ENCODE data around the gene PRMT7.

PRMT7 gene

DNA sequence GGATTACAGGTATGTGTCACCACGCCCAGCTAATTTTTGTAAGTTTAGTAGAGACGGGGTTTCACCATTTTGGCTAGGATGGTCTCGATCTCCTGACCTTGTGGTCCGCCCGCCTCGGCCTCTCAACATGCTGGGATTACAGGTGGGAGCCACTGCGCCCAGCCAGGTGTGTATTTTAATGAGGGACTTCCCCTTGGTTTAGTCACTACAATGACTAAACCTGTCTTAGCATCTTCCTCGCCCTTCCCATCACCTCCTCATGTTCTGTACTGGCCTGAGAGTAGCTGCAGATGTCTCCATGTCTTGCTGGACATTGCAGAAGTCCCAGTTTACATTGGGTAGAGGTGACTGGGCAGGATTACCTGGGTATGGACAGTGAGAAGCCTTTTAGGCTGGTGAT, 36.9 kb upstream of the PRMT7 start:
- no peak for TF ChIP-seq JUND (IDR thresholded peaks at IDR 0.05; ENCODE audit: low read depth)
- in situ Hi-C loops (cut with HindIII; ENCODE audit: low pct_unique_long_range_greater_than_20kb, low sequenced_read_pairs), result no loop called here
- no peak for DNase-seq (ENCODE audit: low read depth in 1 of 2, low spot score in 1 of 2)

DNA sequence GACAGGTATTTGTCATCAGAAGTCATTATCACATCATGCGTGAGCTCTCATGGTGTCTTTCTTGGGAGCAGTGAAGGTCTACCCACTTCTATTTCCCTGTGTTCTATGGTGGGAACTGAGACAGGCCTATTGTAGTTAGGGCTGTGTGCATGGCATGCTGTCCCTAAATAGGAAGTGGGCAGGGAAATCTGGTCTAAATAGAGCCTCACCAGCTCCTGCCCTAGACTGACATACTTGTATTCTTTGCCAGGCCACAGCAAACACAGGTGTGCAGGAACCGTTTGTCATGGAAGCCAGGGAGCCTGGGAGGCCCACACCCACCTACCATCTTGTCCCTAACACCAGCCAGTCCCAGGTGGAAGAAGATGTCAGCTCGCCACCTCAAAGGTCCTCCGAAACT, 36.4 kb upstream of the PRMT7 start:
- in situ Hi-C loops (cut with HindIII; ENCODE audit: low pct_unique_long_range_greater_than_20kb, low sequenced_read_pairs), result no loop called here
- TF ChIP-seq JUND (IDR thresholded peaks at IDR 0.05; ENCODE audit: low read depth), result no peak
- no peak for DNase-seq (ENCODE audit: low read depth in 1 of 2, low spot score in 1 of 2)

DNA sequence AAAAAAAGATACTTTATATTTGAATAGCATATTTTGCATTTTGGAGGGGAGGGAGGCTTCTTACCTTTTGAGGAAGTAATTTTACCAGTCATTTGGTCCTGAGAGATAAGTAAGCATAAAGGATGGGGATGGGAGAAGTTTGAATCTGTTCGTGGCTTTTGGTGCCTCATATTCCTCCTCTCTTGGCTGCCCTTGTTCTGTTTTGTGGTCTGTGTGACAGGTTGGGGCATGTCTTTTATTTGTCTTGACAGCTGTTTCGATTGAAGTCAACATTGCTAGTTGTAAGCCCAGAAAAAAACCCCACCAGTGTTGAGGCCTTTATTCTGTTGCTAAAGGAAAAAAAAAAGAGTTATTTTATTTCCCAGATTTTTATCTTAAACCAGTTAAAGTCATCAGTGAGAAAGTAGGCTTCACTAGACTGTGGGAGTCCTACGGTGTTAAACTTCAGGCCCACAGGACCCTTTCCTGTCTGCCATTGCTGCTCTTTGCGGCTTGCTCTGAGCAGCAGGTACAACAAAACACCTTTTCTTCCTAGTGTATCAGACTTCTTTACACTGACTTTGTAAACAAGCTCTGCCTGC, 35.1 kb upstream of the PRMT7 start:
- peak in 1 of 2 experiments; percentile 60 for DNase-seq (ENCODE audit: low read depth in 1 of 2, low spot score in 1 of 2)
- TF ChIP-seq JUND (IDR thresholded peaks at IDR 0.05; ENCODE audit: low read depth), result no peak
- in situ Hi-C loops (cut with HindIII; ENCODE audit: low pct_unique_long_range_greater_than_20kb, low sequenced_read_pairs), result no loop called here

DNA sequence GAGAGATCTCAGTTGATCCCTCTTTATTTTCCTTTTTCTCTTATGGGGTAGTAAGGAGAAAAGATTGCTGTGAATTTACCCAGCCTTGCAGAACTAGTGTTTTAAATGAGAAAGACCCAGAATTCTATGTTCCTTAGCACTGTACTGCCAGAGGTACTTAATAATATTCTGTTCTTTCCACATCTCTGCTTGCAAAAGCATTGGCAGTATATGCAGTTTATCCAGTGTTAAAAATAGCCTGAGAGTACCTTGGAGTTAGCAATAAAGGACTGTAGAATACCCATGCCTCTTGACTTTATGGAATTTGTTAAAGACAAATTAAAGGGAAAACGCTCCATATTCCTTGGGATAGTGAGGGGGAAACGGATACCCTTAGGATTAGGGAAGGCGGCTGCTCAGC, 34.6 kb upstream of the PRMT7 start:
- TF ChIP-seq JUND (IDR thresholded peaks at IDR 0.05; ENCODE audit: low read depth), result no peak
- no peak for DNase-seq (ENCODE audit: low read depth in 1 of 2, low spot score in 1 of 2)
- in situ Hi-C loops (cut with HindIII; ENCODE audit: low pct_unique_long_range_greater_than_20kb, low sequenced_read_pairs), result no loop called here

DNA sequence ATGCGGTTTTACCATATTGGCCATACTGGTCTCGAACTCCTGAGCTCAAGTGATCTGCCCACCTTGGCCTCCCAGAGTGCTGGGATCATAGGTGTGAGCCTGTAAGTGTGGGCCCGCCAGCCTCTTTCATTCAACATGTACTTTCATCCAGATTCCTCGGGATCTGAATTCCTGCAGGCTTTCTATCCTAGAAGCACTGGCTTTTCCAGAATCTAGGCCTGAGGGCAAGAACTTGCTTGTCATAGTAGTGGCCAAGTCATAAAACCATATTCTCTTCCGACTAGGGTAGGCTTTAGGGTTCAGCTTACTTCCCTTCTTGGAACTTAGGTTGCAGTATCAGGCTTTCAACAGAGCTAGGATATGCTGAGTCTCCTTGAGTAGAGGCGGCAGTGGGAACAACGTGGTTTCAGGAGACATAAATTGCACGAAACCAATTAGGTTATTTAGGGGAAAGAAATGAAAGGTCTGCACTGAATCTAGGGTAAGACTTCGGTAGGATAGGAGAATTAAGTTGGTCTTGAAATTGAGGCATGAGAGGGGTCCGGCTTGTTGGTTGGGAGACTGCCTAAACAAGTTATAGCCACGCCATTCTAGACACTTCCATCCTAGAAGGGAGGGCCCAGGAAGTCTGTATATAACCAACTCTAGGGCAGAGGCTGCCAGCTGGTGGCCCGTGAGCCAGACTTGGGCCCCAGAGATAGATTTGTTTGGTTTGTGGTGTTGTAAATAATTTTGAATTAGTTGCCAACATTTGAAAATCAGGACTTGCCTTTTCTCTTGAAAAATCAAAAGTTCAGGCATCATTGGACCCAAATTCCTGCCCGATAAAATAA, 30.9 kb upstream of the PRMT7 start:
- no peak for TF ChIP-seq JUND (IDR thresholded peaks at IDR 0.05; ENCODE audit: low read depth)
- in situ Hi-C loops (cut with HindIII; ENCODE audit: low pct_unique_long_range_greater_than_20kb, low sequenced_read_pairs), result no loop called here
- DNase-seq (ENCODE audit: low read depth in 1 of 2, low spot score in 1 of 2), result peak in 1 of 2 experiments; percentile 75

DNA sequence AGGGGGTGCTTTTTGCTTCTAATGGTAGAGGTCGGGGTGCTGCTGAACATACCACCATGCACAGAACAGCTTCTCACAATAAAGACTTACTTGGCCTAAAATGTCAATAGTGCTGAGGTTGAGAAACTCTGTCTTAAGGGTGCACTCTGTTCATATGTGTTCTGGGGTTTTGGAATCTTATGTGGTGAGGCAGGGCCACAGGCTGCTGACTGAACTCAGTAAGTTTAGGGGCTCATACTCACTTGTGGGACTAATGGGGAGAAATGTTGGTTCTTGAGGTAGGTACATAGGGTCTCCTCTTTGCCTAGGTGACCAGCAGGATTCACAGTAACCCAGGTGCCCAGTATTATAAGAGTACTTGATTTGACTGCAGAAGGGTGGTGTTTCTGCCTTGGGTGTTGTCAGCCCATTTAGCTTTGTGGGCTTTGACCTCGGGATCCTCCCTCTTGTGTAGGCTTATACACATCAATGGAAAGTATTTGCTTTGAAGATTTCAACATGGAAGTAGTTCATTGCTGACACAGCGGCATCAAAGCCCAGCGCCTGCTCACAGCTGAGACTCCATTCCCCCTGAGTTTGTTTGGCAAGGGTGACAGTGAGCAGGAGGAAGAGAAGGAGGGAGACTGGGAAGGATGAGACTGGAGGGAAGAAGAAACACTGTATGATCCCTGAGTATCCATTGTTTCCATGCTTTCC, 29.3 kb upstream of the PRMT7 start:
- in situ Hi-C loops (cut with HindIII; ENCODE audit: low pct_unique_long_range_greater_than_20kb, low sequenced_read_pairs), result no loop called here
- no peak for TF ChIP-seq JUND (IDR thresholded peaks at IDR 0.05; ENCODE audit: low read depth)
- DNase-seq (ENCODE audit: low read depth in 1 of 2, low spot score in 1 of 2), result no peak

DNA sequence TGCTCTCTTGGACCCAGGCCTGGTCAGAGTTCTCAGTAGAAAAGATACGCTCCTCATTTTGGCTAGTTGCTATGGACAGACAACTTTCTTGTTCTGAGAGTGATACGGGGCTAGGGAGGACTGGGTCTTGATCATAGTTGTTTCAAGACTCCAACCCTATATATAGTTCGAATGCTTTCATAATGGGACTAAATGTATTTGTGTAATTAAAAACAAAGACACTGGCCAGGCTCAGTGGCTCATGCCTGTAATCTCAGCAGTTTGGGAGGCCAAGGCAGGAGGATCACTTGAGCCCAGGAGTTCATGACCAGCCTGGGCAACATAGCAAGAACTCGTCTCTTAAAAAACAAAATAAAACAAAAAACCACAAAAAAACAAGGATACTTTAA, 28.8 kb upstream of the PRMT7 start:
- no peak for TF ChIP-seq JUND (IDR thresholded peaks at IDR 0.05; ENCODE audit: low read depth)
- DNase-seq (ENCODE audit: low read depth in 1 of 2, low spot score in 1 of 2), result no peak
- in situ Hi-C loops (cut with HindIII; ENCODE audit: low pct_unique_long_range_greater_than_20kb, low sequenced_read_pairs), result no loop called here

DNA sequence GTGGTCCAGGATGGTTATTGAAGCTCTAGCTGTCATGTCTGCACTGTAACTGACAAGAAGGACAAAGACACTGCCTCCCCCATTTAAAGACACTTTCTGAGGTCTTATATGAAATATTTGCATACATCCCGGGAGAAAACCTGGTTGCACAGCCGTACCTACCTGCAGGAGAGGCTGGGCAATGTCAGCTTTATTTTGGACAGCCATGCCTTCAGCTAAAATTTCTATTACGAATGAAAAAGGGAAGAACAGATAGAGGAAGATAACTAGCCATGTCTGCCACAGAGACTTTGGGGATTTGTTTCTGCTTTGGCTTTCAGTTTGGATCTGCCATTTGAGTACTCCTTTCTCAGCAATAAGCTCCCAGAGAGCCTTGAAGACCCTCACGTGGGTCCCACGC, 27.5 kb upstream of the PRMT7 start:
- no peak for TF ChIP-seq JUND (IDR thresholded peaks at IDR 0.05; ENCODE audit: low read depth)
- in situ Hi-C loops (cut with HindIII; ENCODE audit: low pct_unique_long_range_greater_than_20kb, low sequenced_read_pairs), result no loop called here
- DNase-seq (ENCODE audit: low read depth in 1 of 2, low spot score in 1 of 2), result no peak

DNA sequence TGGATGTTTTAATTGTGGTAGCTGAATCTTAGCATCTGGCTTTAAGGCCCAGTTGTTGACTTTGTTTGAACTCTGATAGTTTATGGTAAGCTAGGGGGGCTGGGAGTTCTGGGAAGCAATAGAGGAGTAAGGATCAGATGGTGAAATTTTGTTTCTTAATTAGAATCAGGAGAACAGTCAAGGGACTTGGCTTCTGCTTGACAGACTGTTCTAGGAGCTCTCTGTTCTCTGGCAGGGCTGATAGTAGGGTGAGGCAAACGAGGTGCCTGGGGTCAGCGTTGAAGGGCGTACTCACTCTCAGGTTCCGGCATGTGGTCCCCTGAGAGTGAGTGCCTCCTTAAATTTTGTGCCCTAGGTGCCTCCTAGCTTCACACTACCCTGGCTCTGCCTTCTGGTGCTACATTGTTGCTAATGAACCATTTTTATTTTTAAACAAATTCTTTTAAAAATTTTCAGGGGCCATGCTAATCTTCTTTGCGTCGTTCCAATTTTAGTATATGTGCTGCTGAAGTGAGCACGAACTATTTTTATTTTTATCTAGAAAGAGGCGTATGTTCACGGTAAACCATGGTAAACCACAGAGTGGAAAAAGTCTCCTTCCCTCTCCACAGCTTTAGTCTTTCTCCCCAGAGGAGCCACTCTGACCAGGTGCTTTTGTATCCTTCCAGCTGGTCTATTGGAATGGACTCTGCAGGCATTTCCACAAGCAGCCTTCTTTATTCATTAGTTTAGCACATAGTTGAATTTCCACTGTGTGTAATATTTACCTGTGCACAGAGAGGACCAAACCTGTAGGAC, 26.8 kb upstream of the PRMT7 start:
- in situ Hi-C loops (cut with HindIII; ENCODE audit: low pct_unique_long_range_greater_than_20kb, low sequenced_read_pairs), result no loop called here
- no peak for TF ChIP-seq JUND (IDR thresholded peaks at IDR 0.05; ENCODE audit: low read depth)
- no peak for DNase-seq (ENCODE audit: low read depth in 1 of 2, low spot score in 1 of 2)

DNA sequence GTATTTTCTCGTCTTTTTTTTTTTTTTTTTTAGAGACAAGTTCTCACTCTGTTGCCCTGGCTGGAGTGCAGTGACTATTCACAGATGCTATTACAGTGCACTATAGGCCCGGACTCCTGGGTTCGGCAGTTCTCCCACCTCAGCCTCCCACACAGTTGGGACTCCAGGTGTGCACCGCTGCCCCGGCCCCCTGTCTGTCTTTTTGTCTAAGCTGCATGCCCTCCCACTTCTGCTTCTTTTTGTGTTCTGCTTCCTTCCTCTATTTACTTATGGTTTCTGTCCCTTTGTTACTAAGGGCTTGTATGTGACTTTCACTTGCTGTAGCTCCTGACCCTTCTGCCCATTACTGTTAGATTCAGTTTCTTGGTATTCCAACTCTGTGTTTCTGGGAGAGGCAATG, 26.0 kb upstream of the PRMT7 start:
- TF ChIP-seq JUND (IDR thresholded peaks at IDR 0.05; ENCODE audit: low read depth), result no peak
- in situ Hi-C loops (cut with HindIII; ENCODE audit: low pct_unique_long_range_greater_than_20kb, low sequenced_read_pairs), result no loop called here
- DNase-seq (ENCODE audit: low read depth in 1 of 2, low spot score in 1 of 2), result no peak

DNA sequence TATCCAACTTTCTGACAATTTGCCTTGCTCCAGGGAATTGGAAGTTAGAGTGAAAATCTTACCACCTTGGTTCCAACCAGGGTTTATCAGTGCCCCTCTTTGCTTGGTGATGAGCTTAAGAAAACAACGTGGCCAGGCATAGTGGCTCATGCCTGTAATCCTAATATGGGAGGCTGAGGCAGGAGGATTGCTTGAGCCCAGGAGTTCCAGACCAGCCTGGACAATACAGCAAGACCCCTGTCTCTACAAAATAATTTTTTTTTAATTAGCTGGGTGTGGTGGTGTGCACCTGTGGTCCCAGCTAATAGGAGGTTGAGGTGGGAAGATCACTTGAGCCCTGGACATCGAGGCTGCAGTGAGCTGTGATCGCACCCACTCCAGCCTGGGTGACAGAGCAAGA, 25.1 kb upstream of the PRMT7 start:
- no peak for TF ChIP-seq JUND (IDR thresholded peaks at IDR 0.05; ENCODE audit: low read depth)
- DNase-seq (ENCODE audit: low read depth in 1 of 2, low spot score in 1 of 2), result no peak
- in situ Hi-C loops (cut with HindIII; ENCODE audit: low pct_unique_long_range_greater_than_20kb, low sequenced_read_pairs), result no loop called here

DNA sequence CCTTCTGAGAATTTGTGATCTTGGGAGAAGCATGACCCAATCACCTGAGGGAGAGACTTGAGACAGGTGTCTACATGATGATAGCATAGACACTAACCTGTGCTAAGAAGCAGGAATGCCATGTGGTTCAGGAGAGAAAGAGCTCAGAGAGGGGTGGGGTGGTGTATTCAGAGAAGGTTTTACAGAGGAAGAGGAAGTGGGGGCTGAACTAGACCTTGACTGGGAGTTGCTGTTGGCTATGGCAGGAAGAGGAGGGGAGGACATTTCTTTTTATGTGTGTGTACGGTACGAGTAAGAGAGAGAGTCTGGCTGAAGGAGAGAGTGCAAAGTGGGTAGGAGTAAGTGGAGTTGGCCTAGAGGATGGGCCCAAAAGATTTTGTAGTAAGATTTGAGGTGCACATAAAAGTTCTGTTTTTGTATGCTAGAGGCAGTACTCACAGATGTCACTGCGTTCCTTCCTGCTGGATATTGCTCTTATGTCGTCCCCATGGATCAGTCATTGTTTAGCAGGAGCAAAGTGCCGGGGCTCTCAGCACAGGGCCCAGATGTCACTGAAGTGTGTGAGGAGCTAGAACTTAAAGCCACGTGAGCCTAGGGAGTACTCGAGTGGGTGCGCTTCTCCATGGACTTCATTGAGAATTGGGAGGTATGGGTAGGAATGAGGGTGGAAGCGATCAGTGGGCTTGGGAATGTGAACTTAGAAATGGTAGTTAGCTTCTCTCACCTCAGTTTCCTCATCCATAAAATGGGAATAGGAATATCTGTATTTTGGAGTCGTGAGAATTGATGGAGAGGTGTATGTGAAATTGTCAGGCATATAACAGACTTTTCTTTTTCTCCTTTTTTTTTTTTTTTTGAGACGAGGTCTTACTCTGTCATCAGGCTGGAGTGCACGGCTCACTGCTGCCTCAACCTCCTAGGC, 24.4 kb upstream of the PRMT7 start:
- in situ Hi-C loops (cut with HindIII; ENCODE audit: low pct_unique_long_range_greater_than_20kb, low sequenced_read_pairs), result no loop called here
- DNase-seq (ENCODE audit: low read depth in 1 of 2, low spot score in 1 of 2), result no peak
- TF ChIP-seq JUND (IDR thresholded peaks at IDR 0.05; ENCODE audit: low read depth), result no peak

All from T47D (cell line).